Nephron progenitor cell (in vitro differentiated cells): ENCODE measurements around the gene RANBP10.

ENCODE experiments used
- DNase-seq: peaks from one replicate; pipeline ENCODE4 v3.0.0; 2021
- H3K27ac Mint-ChIP-seq: 2 replicates; pipeline ENCODE4 v1.8.0; 2021; ENCODE audit warnings: mild to moderate bottlenecking, moderate library complexity, mixed read lengths
- H3K27me3 Mint-ChIP-seq: 2 replicates; pipeline ENCODE4 v1.8.0; 2021; ENCODE audit warnings: mild to moderate bottlenecking, low read depth, mixed read lengths; ENCODE audit not compliant: poor library complexity
- H3K36me3 Mint-ChIP-seq: 2 replicates; pipeline ENCODE4 v1.8.0; 2021; ENCODE audit warnings: low read depth, mixed read lengths
- H3K4me1 Mint-ChIP-seq: 2 replicates; pipeline ENCODE4 v1.8.0; 2021; ENCODE audit warnings: mixed read lengths
- H3K4me3 Mint-ChIP-seq: 2 replicates; pipeline ENCODE4 v1.8.0; 2021; ENCODE audit warnings: mild to moderate bottlenecking, moderate library complexity, mixed read lengths
- H3K9me3 Mint-ChIP-seq: 2 replicates; pipeline ENCODE4 v1.8.0; 2021; ENCODE audit warnings: mild to moderate bottlenecking, moderate library complexity, mixed read lengths
- TF ChIP-seq, protein P1 (sequence below): fragments of 200-600 bp; sonication (generic); IDR thresholded peaks from 2 replicates; pipeline ENCODE4 v1.5.0; 2021; ENCODE audit warnings: antibody characterized with exemption

RANBP10 gene

DNA sequence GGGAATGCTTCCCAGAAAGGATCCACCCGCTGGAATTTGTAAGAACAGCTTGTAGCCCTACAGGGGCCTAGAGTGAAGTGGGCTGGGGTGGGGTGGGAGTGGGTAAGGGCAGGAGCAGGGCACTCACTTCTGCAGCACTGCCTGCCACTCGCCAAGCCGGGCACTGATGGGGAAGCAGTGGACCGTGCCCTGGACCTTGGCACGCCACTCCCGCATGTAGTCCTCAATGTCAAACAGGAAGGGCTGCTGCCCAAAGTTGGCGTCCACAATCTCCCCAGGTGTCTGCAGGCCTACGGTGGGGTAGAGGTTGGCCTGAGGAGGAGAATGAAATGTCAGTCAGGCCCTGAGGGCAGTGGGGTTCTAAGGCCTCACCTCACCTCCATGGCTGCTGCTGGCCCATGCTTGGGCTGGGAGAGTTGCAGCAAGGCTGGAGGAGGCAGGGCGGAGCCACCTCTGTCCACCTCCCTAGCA is 71.6 kb downstream of the RANBP10 start:
- H3K27ac Mint-ChIP-seq: peak overlapping the region; percentile 48
- H3K4me3 Mint-ChIP-seq: no peak overlapping the region
- H3K4me1 Mint-ChIP-seq: no peaks in the 10 kb centered on the region
- no peaks in the 10 kb centered on the region for H3K9me3 Mint-ChIP-seq
- TF ChIP-seq, protein P1, sequence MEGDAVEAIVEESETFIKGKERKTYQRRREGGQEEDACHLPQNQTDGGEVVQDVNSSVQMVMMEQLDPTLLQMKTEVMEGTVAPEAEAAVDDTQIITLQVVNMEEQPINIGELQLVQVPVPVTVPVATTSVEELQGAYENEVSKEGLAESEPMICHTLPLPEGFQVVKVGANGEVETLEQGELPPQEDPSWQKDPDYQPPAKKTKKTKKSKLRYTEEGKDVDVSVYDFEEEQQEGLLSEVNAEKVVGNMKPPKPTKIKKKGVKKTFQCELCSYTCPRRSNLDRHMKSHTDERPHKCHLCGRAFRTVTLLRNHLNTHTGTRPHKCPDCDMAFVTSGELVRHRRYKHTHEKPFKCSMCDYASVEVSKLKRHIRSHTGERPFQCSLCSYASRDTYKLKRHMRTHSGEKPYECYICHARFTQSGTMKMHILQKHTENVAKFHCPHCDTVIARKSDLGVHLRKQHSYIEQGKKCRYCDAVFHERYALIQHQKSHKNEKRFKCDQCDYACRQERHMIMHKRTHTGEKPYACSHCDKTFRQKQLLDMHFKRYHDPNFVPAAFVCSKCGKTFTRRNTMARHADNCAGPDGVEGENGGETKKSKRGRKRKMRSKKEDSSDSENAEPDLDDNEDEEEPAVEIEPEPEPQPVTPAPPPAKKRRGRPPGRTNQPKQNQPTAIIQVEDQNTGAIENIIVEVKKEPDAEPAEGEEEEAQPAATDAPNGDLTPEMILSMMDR: no peak
- no peak for DNase-seq
- H3K36me3 Mint-ChIP-seq: peaks cover 19% of the 10 kb centered on the region
- H3K27me3 Mint-ChIP-seq: peaks cover 2% of the 10 kb centered on the region

DNA sequence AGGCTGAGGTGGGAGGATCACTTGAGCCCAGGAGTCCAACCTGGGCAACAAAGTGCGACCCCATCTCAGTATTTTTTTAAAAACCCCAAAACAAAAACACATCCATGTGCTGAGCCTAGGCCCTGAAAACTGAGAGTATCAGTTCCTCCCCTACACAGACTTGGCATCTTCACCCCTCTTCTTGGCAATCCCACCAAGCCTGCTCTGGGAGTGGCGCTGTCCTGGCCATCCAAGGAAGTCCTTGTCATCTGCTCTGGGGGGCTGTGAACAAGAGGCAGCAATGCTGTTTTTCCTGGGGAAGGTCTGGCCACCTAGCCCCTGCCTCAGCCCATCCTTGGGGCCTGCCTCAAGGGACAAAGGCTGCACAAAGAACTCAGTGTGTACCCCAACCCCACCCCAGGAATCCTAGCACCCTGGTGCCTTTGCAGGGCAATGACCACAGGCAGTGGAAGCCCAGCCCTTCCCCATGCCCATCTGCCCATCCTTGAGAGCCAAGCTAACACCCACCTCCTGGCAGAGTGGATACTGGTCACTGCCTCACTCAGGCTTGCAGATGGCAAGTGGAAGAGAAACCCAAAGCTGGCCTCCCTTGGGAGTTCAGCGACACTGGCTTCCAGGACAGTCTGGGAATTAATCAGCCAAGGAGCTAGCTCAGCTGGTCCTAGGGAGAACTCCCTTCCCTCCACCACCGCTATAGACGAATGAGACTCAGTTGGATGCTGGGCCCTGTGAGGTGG is 72.5 kb downstream of the RANBP10 start:
- TF ChIP-seq, protein P1: no peak
- DNase-seq: no peak
- Mint-ChIP-seq H3K36me3 (peaks cover 19% of the 10 kb centered on the region), H3K9me3 (no peaks in the 10 kb centered on the region), H3K4me3 (no peak overlapping the region), H3K27ac (peak overlapping the region; percentile 48), H3K27me3 (peaks cover 2% of the 10 kb centered on the region), H3K4me1 (no peaks in the 10 kb centered on the region)

DNA sequence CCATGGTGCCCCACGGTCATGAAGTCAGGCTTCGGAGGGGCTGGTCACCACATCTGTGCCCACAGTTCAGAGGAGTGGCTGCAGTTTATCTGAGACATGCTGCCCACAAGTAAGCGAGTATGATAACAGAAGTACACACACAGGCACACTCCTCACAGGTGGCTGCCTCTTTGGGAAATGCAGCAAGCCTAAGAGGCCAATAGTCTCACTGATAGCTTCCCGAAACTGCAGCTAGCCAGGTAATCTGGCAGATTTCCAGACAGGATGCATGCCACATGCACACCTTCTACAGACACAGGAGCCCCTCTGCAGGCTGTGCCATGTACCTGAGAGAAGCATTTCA is 74.6 kb downstream of the RANBP10 start:
- no peak for DNase-seq
- TF ChIP-seq, protein P1: no peak
- H3K9me3 Mint-ChIP-seq: no peaks in the 10 kb centered on the region
- no peaks in the 10 kb centered on the region for H3K4me1 Mint-ChIP-seq
- H3K27me3 Mint-ChIP-seq: no peaks in the 10 kb centered on the region
- H3K36me3 Mint-ChIP-seq: peaks cover 21% of the 10 kb centered on the region
- no peak overlapping the region for H3K27ac Mint-ChIP-seq
- no peak overlapping the region for H3K4me3 Mint-ChIP-seq

DNA sequence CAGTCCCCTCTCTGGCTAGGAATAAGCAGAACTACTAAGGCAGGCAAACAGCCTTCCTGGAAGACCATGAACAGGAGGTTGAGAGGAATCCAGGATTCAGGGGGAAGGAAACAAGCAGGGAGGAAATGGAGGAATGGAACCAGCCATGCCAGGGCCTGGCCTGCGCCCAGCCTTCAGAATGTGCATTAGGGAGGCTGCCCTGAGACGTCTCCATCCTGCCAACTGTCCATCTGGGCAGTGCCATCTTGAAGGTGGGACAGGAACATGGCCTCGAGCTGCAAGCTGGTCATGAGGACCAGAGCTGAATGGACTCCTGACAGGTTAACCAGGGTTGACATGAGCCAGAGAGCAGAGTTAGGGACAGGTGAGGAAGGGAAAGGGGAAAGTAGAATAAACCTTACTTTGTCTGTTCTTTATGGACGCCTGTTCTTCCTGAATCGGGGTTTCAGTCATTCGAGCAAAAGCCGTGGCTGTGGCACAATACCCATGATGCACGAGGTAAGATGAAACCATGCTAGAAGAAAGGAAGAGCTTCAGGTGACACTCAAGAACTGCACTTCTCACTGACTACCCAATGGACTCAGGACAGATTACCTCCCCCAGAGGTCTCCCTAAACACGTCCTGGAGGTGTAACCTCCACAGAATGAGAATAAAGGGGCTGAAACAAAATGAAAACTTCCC is 75.1 kb downstream of the RANBP10 start:
- TF ChIP-seq, protein P1: no peak
- H3K9me3 Mint-ChIP-seq: no peaks in the 10 kb centered on the region
- H3K36me3 Mint-ChIP-seq: peaks cover 21% of the 10 kb centered on the region
- H3K27ac Mint-ChIP-seq: no peak overlapping the region
- no peak for DNase-seq
- no peak overlapping the region for H3K4me3 Mint-ChIP-seq
- H3K27me3 Mint-ChIP-seq: no peaks in the 10 kb centered on the region
- H3K4me1 Mint-ChIP-seq: no peaks in the 10 kb centered on the region

DNA sequence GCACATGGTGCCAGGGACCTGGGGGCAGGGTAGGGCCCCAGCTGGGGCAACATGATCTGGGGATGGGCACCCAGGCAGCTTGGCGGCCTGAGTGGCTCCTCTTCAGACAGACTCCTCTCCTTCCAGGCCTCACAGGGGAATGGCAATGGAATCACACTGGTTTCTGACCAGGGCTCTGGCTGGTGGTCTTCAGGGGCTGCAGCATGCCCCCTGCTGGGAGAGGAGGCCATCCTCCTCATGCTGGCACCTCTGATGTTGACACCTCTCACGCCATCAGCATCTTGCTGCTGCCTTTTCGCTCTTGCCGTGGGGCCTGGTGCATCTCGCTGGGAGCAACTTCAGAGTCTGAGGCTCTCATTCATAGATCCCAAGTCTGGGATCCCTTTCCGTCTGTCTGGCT is 76.0 kb downstream of the RANBP10 start:
- no peaks in the 10 kb centered on the region for H3K4me1 Mint-ChIP-seq
- no peaks in the 10 kb centered on the region for H3K27me3 Mint-ChIP-seq
- peak overlapping the region; percentile 47 for H3K27ac Mint-ChIP-seq
- TF ChIP-seq, protein P1: no peak
- H3K9me3 Mint-ChIP-seq: no peaks in the 10 kb centered on the region
- H3K36me3 Mint-ChIP-seq: peaks cover 21% of the 10 kb centered on the region
- no peak overlapping the region for H3K4me3 Mint-ChIP-seq
- no peak for DNase-seq
